Choroid plexus epithelial cell (primary cell): ENCODE results near the gene ADD3.

Experiments
- DNase-seq: peaks from one replicate; pipeline ENCODE4 v3.0.0-alpha.2; 2010; ENCODE audit warnings: low read depth
- H3K4me3 ChIP-seq: 2 replicates; pipeline ENCODE4 v1.5.1; 2011; ENCODE audit warnings: low read depth, mild to moderate bottlenecking, control low read depth, low read length, moderate library complexity
- TF ChIP-seq, protein P1 (sequence below): conservative IDR thresholded peaks from 2 replicates; pipeline ENCODE4 v1.5.1; 2011; ENCODE audit warnings: low read depth, mild to moderate bottlenecking, control low read depth, inconsistent platforms, low read length, moderate library complexity

ADD3 gene

DNA sequence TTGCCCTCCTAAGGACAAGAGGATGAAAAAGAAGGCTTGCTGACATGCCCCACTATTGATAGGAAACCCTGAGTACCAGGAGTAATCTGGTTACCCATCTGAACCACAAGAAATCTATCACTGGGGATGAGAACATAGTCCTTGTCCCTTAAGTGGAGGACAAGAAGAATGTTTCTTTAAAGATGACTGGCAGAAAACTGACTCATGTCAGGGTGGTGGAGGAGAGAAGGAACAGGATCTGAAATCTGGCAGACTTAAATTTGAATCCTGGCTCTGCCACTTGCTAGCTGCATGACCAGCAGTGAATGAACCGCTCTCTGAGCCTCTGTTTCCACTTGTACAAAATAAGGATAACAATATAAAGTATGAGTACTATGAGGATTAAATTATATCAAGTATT, 45.5 kb upstream of the ADD3 start:
- no peak for DNase-seq
- no peak overlapping the region for H3K4me3 ChIP-seq
- TF ChIP-seq, protein P1, sequence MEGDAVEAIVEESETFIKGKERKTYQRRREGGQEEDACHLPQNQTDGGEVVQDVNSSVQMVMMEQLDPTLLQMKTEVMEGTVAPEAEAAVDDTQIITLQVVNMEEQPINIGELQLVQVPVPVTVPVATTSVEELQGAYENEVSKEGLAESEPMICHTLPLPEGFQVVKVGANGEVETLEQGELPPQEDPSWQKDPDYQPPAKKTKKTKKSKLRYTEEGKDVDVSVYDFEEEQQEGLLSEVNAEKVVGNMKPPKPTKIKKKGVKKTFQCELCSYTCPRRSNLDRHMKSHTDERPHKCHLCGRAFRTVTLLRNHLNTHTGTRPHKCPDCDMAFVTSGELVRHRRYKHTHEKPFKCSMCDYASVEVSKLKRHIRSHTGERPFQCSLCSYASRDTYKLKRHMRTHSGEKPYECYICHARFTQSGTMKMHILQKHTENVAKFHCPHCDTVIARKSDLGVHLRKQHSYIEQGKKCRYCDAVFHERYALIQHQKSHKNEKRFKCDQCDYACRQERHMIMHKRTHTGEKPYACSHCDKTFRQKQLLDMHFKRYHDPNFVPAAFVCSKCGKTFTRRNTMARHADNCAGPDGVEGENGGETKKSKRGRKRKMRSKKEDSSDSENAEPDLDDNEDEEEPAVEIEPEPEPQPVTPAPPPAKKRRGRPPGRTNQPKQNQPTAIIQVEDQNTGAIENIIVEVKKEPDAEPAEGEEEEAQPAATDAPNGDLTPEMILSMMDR, result no peak

GRCh38 chr10:109963439-109963838, 44.3 kb upstream of the ADD3 start:
- H3K4me3 ChIP-seq, result no peak overlapping the region
- TF ChIP-seq, protein P1, result no peak
- DNase-seq, result peak; percentile 66

- no peak overlapping the region for H3K4me3 ChIP-seq
- TF ChIP-seq, protein P1, result no peak
- DNase-seq, result no peak
Measured at GRCh38 chr10:109964318-109964717, 43.5 kb upstream of the ADD3 start.

GRCh38 chr10:109966961-109967738, 40.6 kb upstream of the ADD3 start:
- DNase-seq, result peak; percentile 73
- peak overlapping the region; percentile 1 for H3K4me3 ChIP-seq
- TF ChIP-seq, protein P1, result no peak

GRCh38 chr10:109967739-109968088, 40.1 kb upstream of the ADD3 start:
- no peak for DNase-seq
- TF ChIP-seq, protein P1, result no peak
- no peak overlapping the region for H3K4me3 ChIP-seq

DNA sequence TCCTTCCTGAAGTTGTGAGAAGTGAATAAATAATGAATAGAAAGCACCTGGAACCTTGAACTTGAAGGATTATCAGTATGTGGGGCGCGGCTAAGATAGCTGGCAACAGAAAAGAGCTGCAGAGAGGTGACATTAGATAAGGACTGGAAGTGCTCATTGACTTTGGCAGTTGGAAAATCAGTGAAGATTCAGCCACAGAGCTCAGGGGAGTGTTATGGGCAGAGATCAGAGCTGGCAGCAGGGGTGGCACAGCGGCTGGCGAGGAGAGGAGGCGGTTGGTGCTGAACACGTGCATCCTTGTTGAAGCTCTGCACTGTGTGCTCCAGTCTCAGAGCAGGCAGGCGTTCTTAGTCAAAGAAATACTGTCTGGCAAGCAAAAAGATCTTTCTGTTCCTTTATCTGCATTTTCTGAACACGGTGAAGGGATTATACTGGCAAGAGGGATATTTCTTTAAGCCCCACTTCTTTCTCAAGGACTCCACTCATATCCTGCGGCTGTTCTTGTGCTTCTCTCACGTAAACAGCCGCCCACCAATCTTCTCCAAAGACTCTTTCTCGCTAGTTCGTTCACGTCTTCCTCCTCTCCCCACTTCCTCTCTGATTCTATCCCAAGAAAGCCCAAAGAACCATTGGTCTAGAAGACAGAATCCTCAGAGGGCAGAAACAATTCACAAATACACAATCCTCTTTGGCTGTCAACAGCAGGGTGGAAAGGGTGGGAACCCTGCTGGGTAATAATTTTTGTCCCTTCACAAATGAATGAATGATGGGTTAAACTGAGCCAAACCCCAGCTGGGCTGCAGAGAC, 38.6 kb upstream of the ADD3 start:
- TF ChIP-seq, protein P1, result no peak
- DNase-seq, result no peak
- H3K4me3 ChIP-seq, result no peak overlapping the region
